Vagina (tissue), 2 donors: ENCODE data around the gene STAT5B. TPM values are rescaled to one million over a fixed set of nuclear protein-coding genes. Genes with fewer than 3 reads are reported as not detected.
"Not testable (repeated sequence)": the region's sequence is repeated elsewhere in the genome, so short reads cannot be mapped to it uniquely, and the experiment has no call there.

Experiments used
- DNase-seq, 2 donors: peaks; one replicate each; pipeline ENCODE4 v3.0.0-alpha.2; 2017; ENCODE audit errors: extremely low spot score in 2 of 2
- H3K27ac ChIP-seq: fragments of 200-600 bp; sonication (generic); one replicate; pipeline ENCODE4 v1.5.1; 2019
- H3K27me3 ChIP-seq: fragments of 200-600 bp; sonication (generic); one replicate; pipeline ENCODE4 v1.5.1; 2019
- H3K36me3 ChIP-seq, 2 donors: fragments of 200-600 bp; sonication (generic); one replicate each; pipeline ENCODE4 v1.5.1; 2017 to 2019
- H3K4me1 ChIP-seq: fragments of 200-600 bp; sonication (generic); one replicate; pipeline ENCODE4 v1.5.1; 2019
- H3K4me3 ChIP-seq, 2 donors: fragments of 200-600 bp; sonication (generic); 1 replicate in 1 of 2; 2 replicates in 1 of 2; pipeline ENCODE4 v1.5.1; 2016 to 2019
- H3K9me3 ChIP-seq: fragments of 200-600 bp; sonication (generic); one replicate; pipeline ENCODE4 v1.5.1; 2019
- CTCF ChIP-seq, 3 experiments: fragments of 450-650 bp in 2 of 3; fragments of 200-600 bp in 1 of 3; sonication (generic) in 1 of 3; IDR thresholded peaks; one replicate each; pipeline ENCODE4 v1.5.1; 2017 to 2019; ENCODE audit warnings: antibody characterized with exemption in 3 of 3, mild to moderate bottlenecking in 2 of 3, moderate library complexity in 2 of 3
- POLR2A ChIP-seq, 2 donors: fragments of 450-650 bp; IDR thresholded peaks; one replicate each; pipeline ENCODE4 v1.6.1; 2017; ENCODE audit warnings: antibody characterized with exemption in 2 of 2, mild to moderate bottlenecking in 2 of 2, moderate library complexity in 2 of 2
- POLR2AphosphoS5 ChIP-seq, 2 donors: sonication (generic); formaldehyde crosslinking; IDR thresholded peaks; one replicate each; pipeline ENCODE4 v1.9.0; 2017; ENCODE audit warnings: antibody characterized with exemption in 2 of 2, mild to moderate bottlenecking in 2 of 2, low read depth in 1 of 2; ENCODE audit not compliant: insufficient read depth in 1 of 2
- intact Hi-C: fragments of 100-400 bp; cut with DNase I; formaldehyde crosslinking; loops from one replicate; pipeline ENCODE4 v1.15.1; 2023
- total RNA-seq: library from RNA; depleted of rRNA; stranded (reverse); fragments of >200 nt; gene quantifications from one replicate; pipeline ENCODE4 v1.2.3, GENCODE V29; 2016

STAT5B gene
- total RNA-seq, 1 donor from 2014 or later, result 74.6 TPM

DNA sequence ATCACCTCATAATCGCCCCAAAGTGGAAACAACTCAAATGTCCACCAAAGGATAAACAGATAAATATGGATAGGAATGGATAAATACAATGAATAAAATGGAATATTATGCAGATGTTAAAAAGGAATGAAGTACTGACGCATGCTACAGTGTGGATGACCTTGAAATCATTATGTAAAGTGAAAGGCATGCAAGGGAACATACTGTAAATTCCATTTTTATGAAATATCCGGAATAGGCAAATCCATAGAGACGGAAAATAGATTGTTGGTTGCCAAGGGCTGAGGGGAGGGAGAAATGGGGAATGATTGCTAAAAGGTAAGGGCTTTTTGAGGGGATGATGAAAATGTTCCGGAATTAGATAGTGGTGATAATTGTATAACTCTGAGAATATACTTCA, 36.0 kb downstream of the STAT5B start:
- H3K27ac ChIP-seq, result no peak overlapping the region
- no peaks in the 10 kb centered on the region for H3K27me3 ChIP-seq
- TF ChIP-seq CTCF (IDR thresholded peaks at IDR 0.05) (no peak), POLR2AphosphoS5 (IDR thresholded peaks at IDR 0.05; ENCODE audit: insufficient read depth in 1 of 2, low read depth in 1 of 2) (no peak), POLR2A (IDR thresholded peaks at IDR 0.05) (no peak)
- H3K4me1 ChIP-seq, result peaks cover 15% of the 10 kb centered on the region
- intact Hi-C loops, result no loop called here
- H3K36me3 ChIP-seq, result no peaks in the 10 kb centered on the region
- H3K9me3 ChIP-seq, result no peaks in the 10 kb centered on the region
- no peak for DNase-seq
- H3K4me3 ChIP-seq, result no peak overlapping the region

GRCh38 chr17:42239576-42239975, 36.6 kb downstream of the STAT5B start:
- peaks cover 15% of the 10 kb centered on the region for H3K4me1 ChIP-seq
- H3K4me3 ChIP-seq, intact Hi-C loops, H3K9me3 ChIP-seq, H3K36me3 ChIP-seq, DNase-seq, H3K27me3 ChIP-seq, H3K27ac ChIP-seq: not testable (repeated sequence)

GRCh38 chr17:42236760-42237159, 39.4 kb downstream of the STAT5B start:
- no peak overlapping the region for H3K4me3 ChIP-seq
- H3K4me1 ChIP-seq, result peaks cover 22% of the 10 kb centered on the region
- TF ChIP-seq POLR2A (IDR thresholded peaks at IDR 0.05), result no peak
- H3K9me3 ChIP-seq, result no peaks in the 10 kb centered on the region
- intact Hi-C loops, result no loop called here
- no peak for DNase-seq
- no peaks in the 10 kb centered on the region for H3K27me3 ChIP-seq
- H3K27ac ChIP-seq, result no peak overlapping the region
- H3K36me3 ChIP-seq, result no peaks in the 10 kb centered on the region

DNA sequence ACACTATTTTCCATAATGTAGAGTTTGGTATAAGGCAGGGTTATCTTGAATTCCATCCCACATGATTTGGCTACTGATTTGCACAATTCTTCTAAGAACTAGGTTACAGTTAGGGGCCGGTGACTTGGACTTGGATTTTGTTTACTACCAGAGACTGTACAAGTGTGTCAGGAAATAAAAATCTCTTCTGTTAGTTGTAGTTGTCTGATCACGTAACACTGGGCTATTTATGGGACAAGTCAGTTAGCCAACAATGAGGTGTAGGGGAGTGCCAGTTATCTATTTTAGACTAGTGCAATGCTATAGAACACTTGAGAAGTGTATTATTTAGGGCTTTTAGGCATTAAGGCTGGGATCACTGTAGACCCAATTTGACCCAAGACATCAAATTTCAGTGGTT, 42.2 kb downstream of the STAT5B start:
- H3K27ac ChIP-seq, result no peak overlapping the region
- H3K36me3 ChIP-seq, result no peaks in the 10 kb centered on the region
- H3K4me3 ChIP-seq, result no peak overlapping the region
- H3K27me3 ChIP-seq, result no peaks in the 10 kb centered on the region
- TF ChIP-seq POLR2AphosphoS5 (IDR thresholded peaks at IDR 0.05; ENCODE audit: insufficient read depth in 1 of 2, low read depth in 1 of 2) (no peak), POLR2A (IDR thresholded peaks at IDR 0.05) (no peak), CTCF (IDR thresholded peaks at IDR 0.05) (no peak)
- no peaks in the 10 kb centered on the region for H3K9me3 ChIP-seq
- intact Hi-C loops, result no loop called here
- DNase-seq, result no peak
- H3K4me1 ChIP-seq, result peaks cover 22% of the 10 kb centered on the region

DNA sequence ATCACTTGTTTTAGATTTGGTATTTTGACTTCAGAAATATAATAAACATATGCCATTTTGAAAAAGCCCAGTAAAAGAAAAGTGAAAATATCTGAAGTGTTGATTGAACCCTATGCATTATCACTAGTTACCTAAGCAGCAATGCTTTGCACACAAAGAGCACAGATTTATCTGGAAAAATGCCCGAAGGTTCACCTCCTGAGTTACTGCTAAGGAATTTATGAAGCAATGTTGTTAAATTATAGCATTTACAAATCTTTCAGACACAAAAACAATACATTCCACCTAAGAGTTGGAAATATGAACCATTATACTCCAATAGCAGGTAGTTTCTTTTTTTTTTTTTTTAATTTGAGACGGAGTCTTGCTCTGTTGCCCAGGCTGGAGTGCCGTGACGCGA, 43.0 kb downstream of the STAT5B start:
- Histone ChIP-seq H3K4me1 (peaks cover 29% of the 10 kb centered on the region), H3K9me3 (no peaks in the 10 kb centered on the region), H3K36me3 (no peaks in the 10 kb centered on the region), H3K4me3 (no peak overlapping the region), H3K27me3 (no peaks in the 10 kb centered on the region), H3K27ac (no peak overlapping the region)
- TF ChIP-seq CTCF (IDR thresholded peaks at IDR 0.05) (no peak), POLR2A (IDR thresholded peaks at IDR 0.05) (no peak), POLR2AphosphoS5 (IDR thresholded peaks at IDR 0.05; ENCODE audit: insufficient read depth in 1 of 2, low read depth in 1 of 2) (no peak)
- intact Hi-C loops, result no loop called here
- no peak for DNase-seq

- H3K4me3 ChIP-seq, result no peak overlapping the region
- no peaks in the 10 kb centered on the region for H3K27me3 ChIP-seq
- no peak overlapping the region for H3K27ac ChIP-seq
- H3K9me3 ChIP-seq, result no peaks in the 10 kb centered on the region
- intact Hi-C loops, result no loop called here
- DNase-seq, result no peak
- peaks cover 0 to 7% of the 10 kb centered on the region in 2 donors for H3K36me3 ChIP-seq
- H3K4me1 ChIP-seq, result peaks cover 24% of the 10 kb centered on the region
- TF ChIP-seq POLR2AphosphoS5 (IDR thresholded peaks at IDR 0.05; ENCODE audit: insufficient read depth in 1 of 2, low read depth in 1 of 2), result no peak
- TF ChIP-seq CTCF (IDR thresholded peaks at IDR 0.05), result no peak
- no peak for TF ChIP-seq POLR2A (IDR thresholded peaks at IDR 0.05)
Measured at GRCh38 chr17:42230225-42230624, 46.0 kb downstream of the STAT5B start.
